ENCODE data around the gene KCNK3.

The KCNK3 gene

GRCh38 chr2:26715528-26716270 lies 23.2 kb downstream of the KCNK3 start:
- no peak overlapping the region for H3K4me3 ChIP-seq (ENCODE audit: low read depth, low read length)
- no peaks in the 10 kb centered on the region for H3K27me3 ChIP-seq (ENCODE audit: insufficient read depth, low read length)

DNA sequence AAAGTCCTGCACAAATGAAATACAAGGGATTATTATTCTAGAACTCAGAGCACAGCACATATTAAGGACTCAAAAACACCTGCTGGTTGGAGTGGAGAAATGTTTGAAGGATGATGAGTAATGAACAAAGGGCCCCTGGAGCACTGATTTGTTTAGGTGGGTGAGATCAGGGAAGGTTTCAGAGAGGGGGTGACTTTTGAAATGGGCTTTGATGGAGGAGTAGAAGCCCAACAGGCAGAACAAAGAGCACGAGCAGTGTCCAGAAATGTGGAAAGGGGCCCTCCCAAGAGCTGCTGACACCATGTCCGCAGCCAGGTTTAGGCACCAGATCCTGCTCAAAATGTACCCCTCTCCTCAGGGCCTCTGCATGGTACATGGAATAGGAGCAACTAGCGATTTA lies 23.8 kb downstream of the KCNK3 start:
- Histone ChIP-seq H3K4me3 (ENCODE audit: low read depth, low read length) (no peak overlapping the region), H3K27ac (ENCODE audit: low read depth, low read length) (no peak overlapping the region), H3K4me1 (ENCODE audit: control insufficient read depth, insufficient read depth, low read length, unreplicated experiment) (peaks cover 20% of the 10 kb centered on the region), H3K27me3 (ENCODE audit: insufficient read depth, low read length) (no peaks in the 10 kb centered on the region), H3K79me2 (ENCODE audit: control insufficient read depth, insufficient read depth, low read length, unreplicated experiment) (no peaks in the 10 kb centered on the region), H2AFZ (ENCODE audit: low read length, unreplicated experiment) (no peak overlapping the region), H3K36me3 (ENCODE audit: insufficient read depth, low read length) (no peaks in the 10 kb centered on the region)

More at GRCh38 chr2:26715528-26716270, 23.2 kb downstream of the KCNK3 start:
- Histone ChIP-seq H3K36me3 (ENCODE audit: insufficient read depth, low read length) (no peaks in the 10 kb centered on the region), H3K79me2 (ENCODE audit: control insufficient read depth, insufficient read depth, low read length, unreplicated experiment) (no peaks in the 10 kb centered on the region), H2AFZ (ENCODE audit: low read length, unreplicated experiment) (no peak overlapping the region), H3K27ac (ENCODE audit: low read depth, low read length) (no peak overlapping the region), H3K4me1 (ENCODE audit: control insufficient read depth, insufficient read depth, low read length, unreplicated experiment) (peaks cover 14% of the 10 kb centered on the region)

GRCh38 chr2:26716769-26717168 lies 24.2 kb downstream of the KCNK3 start:
- H3K27ac ChIP-seq (ENCODE audit: low read depth, low read length): no peak overlapping the region

DNA sequence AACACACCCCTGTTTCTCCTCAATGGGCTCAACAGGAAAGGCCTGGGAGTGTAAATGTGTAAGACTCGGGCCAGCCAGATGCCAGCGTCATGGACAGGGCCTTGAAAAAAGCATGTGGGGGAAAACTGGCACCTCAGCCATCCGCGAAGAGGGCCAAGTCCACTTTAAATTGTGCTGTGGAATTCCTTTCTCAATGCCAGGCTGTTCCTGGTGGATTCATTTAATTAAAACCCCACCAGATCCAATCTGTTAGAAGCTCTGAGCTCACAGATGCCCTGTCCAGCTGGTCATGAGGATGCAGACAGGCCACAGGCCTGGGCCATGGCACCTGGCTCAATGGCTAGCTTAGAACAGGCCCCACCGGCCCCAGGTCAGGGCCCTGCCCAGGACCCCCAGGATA lies 24.8 kb downstream of the KCNK3 start:
- Histone ChIP-seq H3K4me3 (ENCODE audit: low read depth, low read length) (no peak overlapping the region), H3K27me3 (ENCODE audit: insufficient read depth, low read length) (no peaks in the 10 kb centered on the region), H3K79me2 (ENCODE audit: control insufficient read depth, insufficient read depth, low read length, unreplicated experiment) (no peaks in the 10 kb centered on the region), H3K4me1 (ENCODE audit: control insufficient read depth, insufficient read depth, low read length, unreplicated experiment) (peaks cover 27% of the 10 kb centered on the region), H2AFZ (ENCODE audit: low read length, unreplicated experiment) (no peak overlapping the region), H3K36me3 (ENCODE audit: insufficient read depth, low read length) (no peaks in the 10 kb centered on the region), H3K27ac (ENCODE audit: low read depth, low read length) (no peak overlapping the region)

More at GRCh38 chr2:26716769-26717168, 24.2 kb downstream of the KCNK3 start:
- H3K36me3 ChIP-seq (ENCODE audit: insufficient read depth, low read length): no peaks in the 10 kb centered on the region
- peaks cover 24% of the 10 kb centered on the region for H3K4me1 ChIP-seq (ENCODE audit: control insufficient read depth, insufficient read depth, low read length, unreplicated experiment)
- H3K79me2 ChIP-seq (ENCODE audit: control insufficient read depth, insufficient read depth, low read length, unreplicated experiment): no peaks in the 10 kb centered on the region
- H3K27me3 ChIP-seq (ENCODE audit: insufficient read depth, low read length): no peaks in the 10 kb centered on the region
- H3K4me3 ChIP-seq (ENCODE audit: low read depth, low read length): no peak overlapping the region
- H2AFZ ChIP-seq (ENCODE audit: low read length, unreplicated experiment): no peak overlapping the region

- no peaks in the 10 kb centered on the region for H3K36me3 ChIP-seq (ENCODE audit: insufficient read depth, low read length)
- H3K4me3 ChIP-seq (ENCODE audit: low read depth, low read length): no peak overlapping the region
- H3K27me3 ChIP-seq (ENCODE audit: insufficient read depth, low read length): no peaks in the 10 kb centered on the region
- H2AFZ ChIP-seq (ENCODE audit: low read length, unreplicated experiment): no peak overlapping the region
- peaks cover 44% of the 10 kb centered on the region for H3K4me1 ChIP-seq (ENCODE audit: control insufficient read depth, insufficient read depth, low read length, unreplicated experiment)
- H3K27ac ChIP-seq (ENCODE audit: low read depth, low read length): no peak overlapping the region
- no peaks in the 10 kb centered on the region for H3K79me2 ChIP-seq (ENCODE audit: control insufficient read depth, insufficient read depth, low read length, unreplicated experiment)
Measured at GRCh38 chr2:26718949-26719686, 26.6 kb downstream of the KCNK3 start.

DNA sequence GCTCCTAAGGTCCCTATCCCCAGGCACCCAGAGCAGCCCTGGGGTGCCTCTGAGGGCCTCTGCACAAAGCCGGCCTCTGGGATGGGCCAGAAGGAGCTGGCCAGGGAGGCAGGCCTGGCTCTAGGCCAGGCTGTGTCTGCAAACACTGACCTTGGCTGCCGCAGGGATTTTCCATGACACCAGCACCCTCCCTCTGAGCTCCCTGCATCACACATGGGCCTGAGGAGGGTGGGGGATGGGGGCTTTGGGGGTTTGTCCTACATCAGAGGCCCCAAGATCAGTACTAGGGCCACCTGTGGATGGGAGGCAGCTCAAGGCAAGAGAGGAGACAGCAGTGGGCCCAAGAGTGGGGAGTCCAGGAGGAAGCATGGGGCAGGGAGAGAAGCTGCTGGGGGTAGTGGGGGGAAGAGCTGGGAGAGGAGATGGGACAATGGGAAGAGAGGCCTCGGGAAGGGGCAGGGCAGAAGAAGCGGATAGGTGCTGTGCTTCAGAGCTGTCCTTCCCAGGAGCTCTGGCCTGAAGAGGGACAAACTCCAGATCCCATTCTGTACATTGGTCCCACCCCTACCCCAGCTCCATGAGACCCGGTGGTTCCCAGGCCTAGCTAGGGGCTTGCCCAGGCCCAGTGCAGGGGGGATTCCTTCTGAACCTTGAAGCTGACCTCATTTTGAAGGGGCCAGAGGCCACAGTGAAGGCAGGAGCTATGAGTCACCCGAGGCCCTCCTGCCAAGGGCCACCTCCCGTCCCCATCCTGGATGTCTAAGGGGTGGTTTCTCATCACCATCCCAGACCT lies 28.0 kb downstream of the KCNK3 start:
- peak overlapping the region; percentile 13; the same call in 1 of the 2 replicates for H3K4me3 ChIP-seq (ENCODE audit: low read depth, low read length)
- no peaks in the 10 kb centered on the region for H3K36me3 ChIP-seq (ENCODE audit: insufficient read depth, low read length)
- peak overlapping the region; percentile 84 for H3K27ac ChIP-seq (ENCODE audit: low read depth, low read length)
- H3K4me1 ChIP-seq (ENCODE audit: control insufficient read depth, insufficient read depth, low read length, unreplicated experiment): peaks cover 57% of the 10 kb centered on the region
- no peak overlapping the region for H2AFZ ChIP-seq (ENCODE audit: low read length, unreplicated experiment)
- no peaks in the 10 kb centered on the region for H3K79me2 ChIP-seq (ENCODE audit: control insufficient read depth, insufficient read depth, low read length, unreplicated experiment)
- H3K27me3 ChIP-seq (ENCODE audit: insufficient read depth, low read length): no peaks in the 10 kb centered on the region

- Histone ChIP-seq H3K4me1 (ENCODE audit: control insufficient read depth, insufficient read depth, low read length, unreplicated experiment) (peaks cover 59% of the 10 kb centered on the region), H3K36me3 (ENCODE audit: insufficient read depth, low read length) (no peaks in the 10 kb centered on the region), H3K79me2 (ENCODE audit: control insufficient read depth, insufficient read depth, low read length, unreplicated experiment) (no peaks in the 10 kb centered on the region), H3K27me3 (ENCODE audit: insufficient read depth, low read length) (no peaks in the 10 kb centered on the region), H2AFZ (ENCODE audit: low read length, unreplicated experiment) (no peak overlapping the region), H3K27ac (ENCODE audit: low read depth, low read length) (peak overlapping the region; percentile 84), H3K4me3 (ENCODE audit: low read depth, low read length) (no peak overlapping the region)
Measured at GRCh38 chr2:26721115-26722032, 28.9 kb downstream of the KCNK3 start.

DNA sequence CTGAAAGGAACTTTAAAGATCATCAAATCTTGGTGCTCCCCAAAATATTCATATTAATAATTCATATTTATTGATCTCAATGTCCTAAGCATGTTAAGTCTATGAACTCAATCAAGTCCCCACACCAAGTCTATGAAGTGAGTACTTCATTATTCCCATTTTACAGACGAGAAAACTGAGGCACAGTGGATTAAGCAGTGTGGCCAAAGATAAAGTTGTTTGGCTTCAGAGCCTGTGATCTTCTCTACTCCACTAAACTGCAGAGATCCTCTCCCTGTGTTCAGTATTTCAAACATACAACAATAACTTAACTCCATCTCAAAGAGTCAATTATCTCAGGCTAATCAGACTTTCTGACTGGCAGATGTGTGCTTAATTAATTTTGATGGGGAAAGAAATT lies 29.8 kb downstream of the KCNK3 start:
- Histone ChIP-seq H3K4me1 (ENCODE audit: control insufficient read depth, insufficient read depth, low read length, unreplicated experiment) (peaks cover 59% of the 10 kb centered on the region), H2AFZ (ENCODE audit: low read length, unreplicated experiment) (no peak overlapping the region), H3K27me3 (ENCODE audit: insufficient read depth, low read length) (no peaks in the 10 kb centered on the region)

DNA sequence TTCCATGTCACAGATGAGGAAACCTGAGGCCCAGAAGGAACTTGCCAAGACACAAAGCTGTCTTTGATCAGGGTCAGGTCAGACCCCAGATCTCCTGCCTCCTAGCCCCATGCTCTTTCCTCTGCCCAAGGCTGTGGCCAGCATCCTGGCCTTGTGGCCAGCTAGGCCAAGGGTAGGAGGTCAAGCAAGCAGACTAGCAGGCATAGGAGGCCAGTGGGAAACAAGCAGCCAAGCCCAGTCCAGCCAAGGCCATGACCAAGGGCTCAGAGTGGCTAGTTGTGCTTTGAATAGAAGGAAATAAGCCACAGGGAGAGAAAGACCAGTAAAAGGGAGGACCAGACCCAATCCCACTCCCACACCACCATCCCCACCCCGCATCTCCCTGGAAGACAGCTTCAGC lies 30.4 kb downstream of the KCNK3 start:
- peaks cover 59% of the 10 kb centered on the region for H3K4me1 ChIP-seq (ENCODE audit: control insufficient read depth, insufficient read depth, low read length, unreplicated experiment)
- H3K4me3 ChIP-seq (ENCODE audit: low read depth, low read length): no peak overlapping the region
- no peaks in the 10 kb centered on the region for H3K79me2 ChIP-seq (ENCODE audit: control insufficient read depth, insufficient read depth, low read length, unreplicated experiment)
- H3K27ac ChIP-seq (ENCODE audit: low read depth, low read length): peak overlapping the region; percentile 98
- H3K27me3 ChIP-seq (ENCODE audit: insufficient read depth, low read length): no peaks in the 10 kb centered on the region
- H3K36me3 ChIP-seq (ENCODE audit: insufficient read depth, low read length): no peaks in the 10 kb centered on the region
- no peak overlapping the region for H2AFZ ChIP-seq (ENCODE audit: low read length, unreplicated experiment)

More for the DNA sequence above, 29.8 kb downstream of the KCNK3 start:
- H3K27ac ChIP-seq (ENCODE audit: low read depth, low read length): peak overlapping the region; percentile 98
- no peak overlapping the region for H3K4me3 ChIP-seq (ENCODE audit: low read depth, low read length)
- H3K36me3 ChIP-seq (ENCODE audit: insufficient read depth, low read length): no peaks in the 10 kb centered on the region
- no peaks in the 10 kb centered on the region for H3K79me2 ChIP-seq (ENCODE audit: control insufficient read depth, insufficient read depth, low read length, unreplicated experiment)

DNA sequence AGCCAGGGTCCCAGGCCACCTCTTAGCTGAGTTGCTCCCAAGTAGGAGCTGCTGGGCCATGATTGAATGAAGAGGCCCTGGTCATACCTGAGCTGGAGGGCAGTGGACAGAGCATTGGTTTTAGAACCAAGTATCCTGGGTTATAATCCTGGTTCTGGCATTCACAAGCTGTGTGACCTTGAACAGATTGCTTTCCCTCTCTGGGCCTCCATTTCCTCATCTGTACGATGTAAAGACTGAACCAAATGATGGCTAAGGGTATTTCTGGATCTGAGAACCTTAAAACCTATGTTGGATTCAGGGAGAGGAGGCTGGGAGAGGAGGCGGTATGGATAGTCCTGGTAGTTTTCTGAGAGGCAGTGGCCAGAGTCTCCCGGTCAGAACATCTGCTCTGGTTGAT lies 31.0 kb downstream of the KCNK3 start:
- Histone ChIP-seq H3K27me3 (ENCODE audit: insufficient read depth, low read length) (no peaks in the 10 kb centered on the region), H3K79me2 (ENCODE audit: control insufficient read depth, insufficient read depth, low read length, unreplicated experiment) (no peaks in the 10 kb centered on the region), H3K36me3 (ENCODE audit: insufficient read depth, low read length) (no peaks in the 10 kb centered on the region), H3K4me3 (ENCODE audit: low read depth, low read length) (no peak overlapping the region; the same call in 1 of the 2 replicates), H3K4me1 (ENCODE audit: control insufficient read depth, insufficient read depth, low read length, unreplicated experiment) (peaks cover 59% of the 10 kb centered on the region), H2AFZ (ENCODE audit: low read length, unreplicated experiment) (no peak overlapping the region), H3K27ac (ENCODE audit: low read depth, low read length) (peak overlapping the region; percentile 98)

Measured in ACC112 (cell line).